Stimulated activated CD8-positive, alpha-beta memory T cell treated with anti-CD3 and anti-CD28 coated beads, Interleukin-15, amount 100 ng/mL, for 1 hour (primary cell): ENCODE results near the gene FOXP4.

Source experiments
- DNase-seq: peaks from one replicate; pipeline ENCODE4 v3.0.0-alpha.2; 2020; ENCODE audit warnings: low read depth

FOXP4 gene

DNA sequence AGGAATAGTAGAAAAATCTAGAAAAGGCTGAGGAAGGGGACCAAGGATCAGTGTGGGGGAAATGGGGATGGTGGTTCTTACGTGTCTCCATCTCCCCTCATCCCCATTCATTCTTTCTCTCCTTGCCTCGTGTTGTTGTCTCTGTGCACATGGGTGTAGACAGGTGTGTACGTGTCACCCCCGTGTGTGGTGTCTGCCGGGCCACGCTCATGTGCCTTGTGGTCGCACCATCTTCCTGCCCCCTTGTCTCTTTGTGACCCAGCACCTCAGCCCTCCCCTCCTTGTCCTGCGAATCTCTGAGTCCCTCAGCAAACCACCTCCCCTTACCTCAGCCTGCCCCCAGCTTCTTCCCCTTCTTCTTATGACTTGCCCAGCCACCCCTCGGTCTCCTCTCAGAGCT, 39.4 kb downstream of the FOXP4 start:
- DNase-seq: no peak

DNA sequence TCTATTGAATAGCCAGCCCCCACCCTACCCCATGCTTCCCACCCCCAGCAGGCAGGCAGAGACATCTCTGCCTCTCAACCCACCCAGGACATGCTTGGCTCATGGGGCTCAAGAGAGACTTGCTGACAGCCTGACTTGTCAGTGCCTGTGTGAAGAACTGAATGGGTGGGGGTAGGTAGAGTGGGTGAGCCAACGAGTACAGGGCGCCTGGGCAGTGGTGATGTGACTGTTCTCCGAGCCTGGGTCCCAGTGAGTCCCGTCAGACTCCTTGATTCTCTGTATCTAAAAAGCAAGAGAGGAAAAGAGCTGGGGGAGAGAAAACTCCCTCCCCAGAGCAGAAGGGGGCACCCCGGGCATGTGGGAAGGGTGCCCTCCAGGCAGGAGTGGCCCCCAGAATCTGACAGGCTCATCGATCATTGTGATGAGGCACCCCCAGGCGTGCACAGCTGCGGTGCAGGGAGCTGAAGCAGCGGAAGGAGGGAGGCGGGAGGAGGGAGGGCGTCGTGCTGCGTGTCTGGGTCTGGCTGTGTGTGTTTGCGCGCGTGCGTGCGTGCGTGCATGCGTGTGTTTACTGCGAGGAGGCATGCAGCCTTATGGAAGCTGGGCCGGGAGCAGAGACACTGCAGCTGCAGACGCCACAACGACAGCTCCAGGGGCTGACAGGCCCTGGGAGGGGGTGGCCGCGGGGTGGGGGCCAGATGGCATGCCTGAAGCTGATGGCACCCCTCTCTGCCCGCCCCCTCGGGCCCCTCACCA, 40.2 kb downstream of the FOXP4 start:
- no peak for DNase-seq

DNA sequence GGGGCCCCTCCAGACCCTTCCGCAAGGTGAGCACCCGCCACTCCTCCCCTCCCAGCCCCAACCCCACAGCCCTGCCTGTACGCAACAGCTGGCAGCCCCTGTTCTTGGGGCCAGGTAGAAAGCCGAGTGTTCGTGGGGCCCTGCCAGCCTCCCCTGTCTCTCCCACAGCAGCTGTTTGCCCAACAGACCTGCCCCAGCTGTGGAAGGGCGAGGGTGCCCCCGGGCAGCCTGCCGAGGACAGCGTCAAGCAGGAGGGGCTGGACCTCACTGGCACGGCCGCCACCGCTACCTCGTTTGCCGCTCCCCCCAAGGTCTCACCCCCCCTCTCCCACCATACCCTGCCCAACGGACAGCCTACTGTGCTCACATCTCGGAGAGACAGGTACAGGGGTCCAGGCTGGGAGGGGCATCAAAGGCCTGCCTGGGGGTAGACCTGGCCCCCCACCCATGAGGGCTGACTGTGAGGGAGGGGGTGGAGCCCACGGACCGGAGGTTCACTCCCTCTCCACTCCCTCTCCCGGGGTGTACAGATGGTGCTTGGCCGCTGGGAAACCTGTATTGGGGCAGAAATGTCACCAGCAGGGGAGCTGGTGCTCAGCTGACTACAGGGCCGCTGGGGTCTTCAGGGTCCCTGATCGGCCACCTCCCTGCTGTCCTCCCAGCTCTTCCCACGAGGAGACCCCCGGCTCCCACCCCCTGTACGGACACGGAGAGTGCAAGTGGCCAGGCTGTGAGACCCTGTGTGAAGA, 41.1 kb downstream of the FOXP4 start:
- no peak for DNase-seq

DNA sequence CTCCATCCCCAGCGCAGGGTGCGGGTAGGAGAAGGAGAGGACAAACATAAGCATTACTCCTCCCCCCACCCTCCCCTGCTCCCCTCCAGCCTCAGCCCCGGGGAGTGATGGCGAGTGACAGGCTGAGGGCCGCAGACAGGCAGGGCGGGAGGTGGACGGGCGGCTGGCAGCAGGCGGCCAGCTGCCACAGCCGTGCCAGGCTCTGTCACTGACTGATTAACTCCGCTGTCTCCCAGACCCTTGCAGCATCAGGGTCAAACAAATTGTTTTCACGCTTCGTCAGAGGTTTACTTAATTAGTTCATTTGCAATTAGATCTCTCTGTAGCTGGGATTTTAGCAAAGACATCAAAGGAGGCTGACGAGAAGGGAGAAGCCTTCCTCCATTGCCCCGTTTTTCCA, 41.9 kb downstream of the FOXP4 start:
- no peak for DNase-seq

DNA sequence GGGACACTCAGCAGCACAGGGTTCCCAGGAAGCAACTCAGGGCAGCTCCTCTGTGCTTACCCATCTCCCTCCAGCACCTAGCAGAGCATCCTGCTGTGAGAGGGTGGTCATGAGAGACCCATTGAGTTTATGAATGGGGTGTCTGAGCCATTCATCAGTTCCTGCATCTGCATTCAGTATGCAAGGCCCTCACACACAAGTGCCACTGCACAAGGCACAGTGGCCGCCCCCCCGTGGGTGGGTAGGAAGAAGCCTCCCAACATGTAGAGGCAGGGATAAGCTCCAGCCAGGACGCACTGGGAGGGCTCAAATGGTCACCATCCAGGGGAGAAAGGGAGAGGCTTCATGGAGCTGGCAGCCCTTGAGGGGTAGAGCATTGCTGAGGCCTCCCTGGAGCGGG, 43.0 kb downstream of the FOXP4 start:
- no peak for DNase-seq

DNA sequence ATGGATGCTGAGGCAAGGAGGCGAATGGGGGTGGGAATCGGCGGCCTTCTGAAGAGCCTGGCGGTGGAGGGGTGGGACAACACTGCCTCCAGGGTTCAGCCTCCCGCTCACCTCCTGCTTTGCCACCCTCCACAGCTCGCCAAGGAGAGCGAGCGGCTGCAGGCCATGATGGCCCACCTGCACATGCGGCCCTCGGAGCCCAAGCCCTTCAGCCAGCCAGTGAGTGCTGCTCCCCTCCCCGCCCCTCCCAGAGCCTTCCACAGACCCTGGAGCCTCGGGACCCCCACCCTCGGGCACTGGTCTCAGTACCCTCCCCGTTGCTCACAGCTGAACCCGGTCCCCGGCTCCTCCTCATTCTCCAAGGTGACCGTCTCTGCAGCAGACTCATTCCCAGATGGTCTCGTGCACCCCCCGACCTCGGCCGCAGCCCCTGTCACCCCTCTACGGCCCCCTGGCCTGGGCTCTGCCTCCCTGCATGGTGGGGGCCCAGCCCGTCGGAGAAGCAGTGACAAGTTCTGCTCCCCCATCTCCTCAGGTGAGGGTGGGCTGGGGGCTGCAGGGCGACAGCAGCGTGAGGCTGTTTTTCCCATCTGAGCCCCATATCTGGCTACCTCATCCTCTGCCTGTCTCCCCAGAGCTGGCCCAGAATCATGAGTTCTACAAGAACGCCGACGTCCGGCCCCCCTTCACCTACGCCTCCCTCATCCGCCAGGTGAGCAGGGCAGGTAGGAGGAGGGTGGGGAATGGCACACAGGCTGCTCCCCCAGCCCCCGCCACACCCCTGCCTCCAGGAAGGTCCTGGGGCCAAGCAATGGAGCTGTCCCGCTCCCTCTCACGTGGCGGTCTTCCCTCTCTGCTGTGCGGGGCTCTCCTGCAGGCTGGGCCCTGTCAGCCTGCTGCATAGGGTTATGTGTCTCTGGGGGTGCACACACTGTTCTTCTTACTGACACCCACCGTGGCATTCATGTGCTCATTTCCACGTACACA, 43.7 kb downstream of the FOXP4 start:
- no peak for DNase-seq

DNA sequence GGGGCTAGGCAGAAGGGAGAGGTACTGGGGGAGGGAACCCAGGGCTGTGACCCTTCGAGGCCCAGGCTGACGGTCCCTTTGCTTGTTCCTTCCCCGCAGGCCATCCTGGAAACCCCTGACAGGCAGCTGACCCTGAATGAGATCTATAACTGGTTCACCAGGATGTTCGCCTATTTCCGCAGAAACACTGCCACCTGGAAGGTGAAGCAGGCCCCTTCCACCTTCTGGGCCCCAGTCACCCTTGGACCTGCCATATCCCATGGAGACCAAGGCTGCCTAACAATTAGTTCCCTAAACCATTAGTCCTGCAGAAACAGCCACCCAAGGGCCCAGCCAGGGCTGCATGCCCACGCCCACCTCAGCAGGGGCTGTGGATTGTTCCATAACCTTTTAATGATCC, 44.9 kb downstream of the FOXP4 start:
- no peak for DNase-seq

DNA sequence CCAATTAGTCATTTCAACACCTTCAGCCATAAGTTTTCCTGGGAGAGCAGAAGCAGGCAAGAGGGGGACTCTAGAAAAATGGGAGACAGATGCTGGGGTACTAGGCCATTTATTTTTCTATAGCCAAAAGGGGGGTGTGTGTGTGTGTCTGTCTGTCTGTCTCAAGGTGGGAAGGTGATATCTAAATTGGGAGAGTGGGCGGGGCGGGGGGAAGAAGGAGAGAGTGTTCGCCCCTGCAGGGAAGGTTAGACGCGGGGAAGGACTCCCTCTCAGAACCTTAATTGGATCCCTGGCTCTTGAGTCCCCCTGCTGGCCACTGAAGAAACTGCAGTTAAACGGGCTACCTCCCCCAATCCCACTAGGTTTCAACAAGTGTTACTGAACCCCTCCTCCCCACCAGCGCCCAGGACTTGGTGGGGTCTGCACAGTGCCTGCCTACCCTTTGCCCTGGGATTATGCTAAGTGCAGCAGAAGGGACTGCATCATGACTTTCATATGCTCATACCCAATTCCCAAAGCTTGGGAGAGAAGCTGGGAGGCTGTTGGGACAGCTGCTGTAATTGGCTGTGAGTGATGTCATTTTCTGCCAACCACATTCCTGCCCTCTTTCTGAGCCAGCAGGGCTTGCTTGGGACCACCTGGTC, 45.8 kb downstream of the FOXP4 start:
- peak; percentile 76 for DNase-seq

DNA sequence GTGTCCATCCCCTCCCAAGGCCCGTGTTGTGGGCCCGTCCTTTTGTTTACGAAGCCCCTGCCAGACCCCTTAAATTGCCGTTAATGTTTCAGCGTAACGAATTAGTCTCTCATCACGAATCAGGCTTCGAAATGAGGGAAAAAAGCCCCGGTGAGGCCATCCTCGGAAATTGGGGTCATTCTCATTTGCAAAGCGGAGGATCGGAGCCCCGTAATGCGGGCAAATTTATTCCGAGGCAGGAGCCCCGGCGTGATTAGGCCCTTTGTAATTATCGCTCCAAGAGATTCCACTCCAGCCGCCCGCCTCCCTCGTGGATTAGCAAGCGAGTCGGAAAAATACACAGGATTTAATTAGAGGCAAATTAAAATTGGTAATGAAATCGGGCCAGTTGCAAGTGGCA, 47.2 kb downstream of the FOXP4 start:
- DNase-seq: no peak

DNA sequence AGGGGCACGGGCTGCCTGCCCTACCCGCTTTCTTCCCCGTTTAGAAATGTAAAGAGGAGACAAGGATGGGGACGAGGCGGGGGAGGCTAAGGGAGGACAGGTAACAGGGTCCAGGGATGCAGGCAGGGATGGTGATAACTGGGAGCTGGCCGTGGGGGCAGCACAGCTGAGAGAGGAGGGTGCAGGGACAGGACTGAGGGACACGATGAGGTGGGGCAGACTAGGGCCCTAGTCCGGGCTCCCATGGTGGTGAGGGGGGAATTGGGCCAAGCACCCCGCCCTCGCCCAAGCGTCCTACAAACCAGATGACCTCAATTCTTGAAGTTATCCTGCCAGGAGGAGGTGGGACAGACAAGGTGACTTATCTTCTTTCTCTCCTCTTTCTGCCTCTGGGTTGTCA, 47.7 kb downstream of the FOXP4 start:
- DNase-seq: no peak

DNA sequence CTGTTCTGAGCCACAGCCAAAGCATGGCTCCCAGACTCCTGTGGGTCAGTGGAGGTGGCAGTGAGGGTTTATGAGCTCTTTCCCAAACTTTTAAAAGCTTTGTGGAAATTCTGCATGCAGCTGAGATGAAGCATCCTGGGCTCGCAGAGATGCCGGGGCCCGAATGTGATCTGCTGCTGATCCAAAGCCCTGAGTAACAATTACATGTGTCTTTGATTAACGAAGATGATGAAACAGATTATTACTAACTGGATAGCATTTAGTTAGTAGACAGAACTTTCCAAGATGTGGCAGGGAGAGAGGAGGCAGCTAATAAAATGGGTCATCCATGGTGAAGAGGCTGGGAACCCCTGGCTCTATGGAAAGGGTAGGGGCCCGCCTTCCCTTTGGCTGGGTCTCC, 48.1 kb downstream of the FOXP4 start:
- no peak for DNase-seq

DNA sequence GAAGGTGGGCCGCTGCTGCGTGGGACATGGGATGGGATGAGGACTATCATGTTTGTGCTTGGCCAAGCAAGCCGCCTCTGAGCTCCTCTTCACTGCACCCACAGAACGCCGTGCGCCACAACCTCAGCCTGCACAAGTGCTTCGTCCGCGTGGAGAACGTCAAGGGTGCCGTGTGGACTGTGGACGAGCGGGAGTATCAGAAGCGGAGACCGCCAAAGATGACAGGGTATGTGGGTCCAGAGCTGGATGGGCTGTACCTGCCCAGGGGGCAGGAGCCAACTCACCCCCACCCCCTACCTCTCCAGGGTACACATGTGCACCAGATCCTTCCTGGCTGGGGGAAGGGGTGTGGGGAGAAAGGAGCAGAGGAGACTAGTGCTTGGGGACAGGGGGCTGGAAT, 48.6 kb downstream of the FOXP4 start:
- no peak for DNase-seq

DNA sequence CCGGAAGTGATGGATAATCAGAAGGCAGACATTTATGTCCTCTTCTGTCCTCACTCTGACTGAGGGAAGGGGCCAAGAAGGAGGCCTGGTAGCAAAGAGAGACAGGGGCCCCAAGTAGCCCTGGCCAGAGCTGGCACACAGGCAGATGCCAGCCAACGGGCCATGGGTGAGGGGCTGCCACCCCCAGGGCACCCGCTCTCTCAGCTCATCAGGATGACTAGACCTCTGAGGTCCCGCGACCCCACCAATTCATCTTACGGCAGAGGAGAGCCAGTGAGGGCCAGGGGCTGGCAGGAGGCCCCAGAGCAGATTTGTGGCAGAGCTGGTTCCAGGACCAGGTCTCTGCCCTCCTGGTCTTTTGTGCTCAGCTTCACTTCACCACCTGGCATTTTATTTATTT, 49.0 kb downstream of the FOXP4 start:
- no peak for DNase-seq

DNA sequence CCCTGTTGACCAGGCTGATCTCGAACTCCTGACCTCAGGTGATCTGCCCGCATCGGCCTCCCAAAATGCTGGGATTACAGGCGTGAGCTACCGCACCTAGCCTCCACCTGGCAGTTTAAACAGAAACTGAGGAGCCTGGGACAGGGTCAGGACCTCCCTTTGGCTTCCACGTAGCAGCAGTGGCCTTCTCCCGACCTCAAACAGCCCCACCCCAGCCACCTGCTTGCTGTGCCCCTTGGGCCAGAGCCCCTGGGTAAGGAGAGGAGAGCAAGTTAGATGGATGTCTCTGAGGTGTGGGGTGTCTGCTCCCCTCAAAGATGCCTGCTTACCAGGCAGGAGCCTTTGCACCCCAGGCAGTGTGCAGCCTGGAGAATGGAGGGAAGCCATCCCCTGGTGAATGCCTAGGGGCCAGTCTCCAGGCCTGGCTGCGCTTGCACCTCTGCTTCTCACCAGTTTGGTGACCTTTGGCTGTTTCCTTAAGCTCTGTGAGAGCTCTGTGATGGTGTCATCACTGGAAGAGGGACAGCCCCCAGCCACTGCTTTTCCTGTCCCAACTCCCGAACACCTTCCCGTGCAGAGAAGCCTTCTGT, 50.0 kb downstream of the FOXP4 start:
- no peak for DNase-seq

DNA sequence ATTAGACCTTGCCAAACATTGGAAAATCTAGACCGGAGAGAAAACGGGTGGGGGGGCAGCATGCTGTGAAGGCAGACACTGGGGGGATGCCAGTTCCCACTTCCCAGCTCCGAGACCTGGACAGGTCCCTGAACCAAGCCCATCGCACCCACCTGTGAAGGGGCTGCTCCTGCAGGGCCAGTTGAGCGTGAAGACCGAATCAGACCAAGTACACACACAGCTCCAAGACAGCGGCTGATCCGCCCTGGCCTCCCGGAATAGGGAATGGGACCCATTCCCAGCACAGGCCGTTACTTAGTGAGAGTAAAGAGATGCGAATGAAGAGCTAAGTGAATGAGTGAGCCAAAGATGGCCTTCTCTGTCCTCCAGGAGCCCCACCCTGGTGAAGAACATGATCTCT, 50.6 kb downstream of the FOXP4 start:
- DNase-seq: no peak

DNA sequence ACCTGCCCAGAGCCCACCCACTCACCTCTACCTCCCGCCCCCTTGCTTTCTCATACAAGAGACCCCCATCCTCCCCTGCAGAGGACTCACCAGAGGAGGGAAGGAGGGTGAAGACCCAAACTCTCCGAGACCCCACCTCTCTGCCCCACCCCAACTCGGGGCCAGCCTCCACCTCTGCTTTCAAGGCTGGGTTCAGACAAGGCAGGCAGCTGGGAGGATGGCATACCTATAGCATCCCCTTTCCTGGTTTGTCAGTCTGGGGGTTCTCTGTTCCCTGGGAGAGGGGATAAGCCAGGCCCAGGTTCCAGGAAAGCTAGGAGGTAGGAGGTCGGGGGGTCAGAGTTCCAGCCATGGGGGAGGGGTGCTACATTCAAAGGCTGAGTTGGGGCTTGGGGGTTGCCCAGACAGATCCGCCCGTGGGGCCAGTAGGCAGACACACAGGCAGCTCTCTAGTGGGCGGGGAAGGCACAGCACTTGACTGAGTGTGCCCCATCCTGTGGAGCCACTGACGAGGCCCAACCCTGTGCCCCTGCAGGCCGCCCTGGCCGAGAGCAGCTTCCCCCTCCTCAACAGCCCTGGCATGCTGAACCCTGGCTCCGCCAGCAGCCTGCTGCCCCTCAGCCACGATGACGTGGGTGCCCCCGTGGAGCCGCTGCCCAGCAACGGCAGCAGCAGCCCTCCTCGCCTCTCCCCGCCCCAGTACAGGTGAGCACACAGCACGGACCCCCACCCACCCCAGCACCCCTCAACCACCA, 51.2 kb downstream of the FOXP4 start:
- DNase-seq: no peak

DNA sequence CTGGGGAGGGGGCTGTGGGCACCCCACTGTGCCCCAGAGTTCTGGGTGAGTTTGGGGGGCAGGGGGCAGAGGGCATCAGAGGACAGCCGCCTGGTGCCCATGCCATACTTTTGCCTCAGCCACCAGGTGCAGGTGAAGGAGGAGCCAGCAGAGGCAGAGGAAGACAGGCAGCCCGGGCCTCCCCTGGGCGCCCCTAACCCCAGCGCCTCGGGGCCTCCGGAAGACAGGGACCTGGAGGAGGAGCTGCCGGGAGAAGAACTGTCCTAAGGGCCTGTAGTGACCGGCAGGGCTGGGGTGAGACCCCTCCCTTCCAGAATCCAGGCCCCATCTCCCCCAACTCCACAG, 52.5 kb downstream of the FOXP4 start:
- no peak for DNase-seq

DNA sequence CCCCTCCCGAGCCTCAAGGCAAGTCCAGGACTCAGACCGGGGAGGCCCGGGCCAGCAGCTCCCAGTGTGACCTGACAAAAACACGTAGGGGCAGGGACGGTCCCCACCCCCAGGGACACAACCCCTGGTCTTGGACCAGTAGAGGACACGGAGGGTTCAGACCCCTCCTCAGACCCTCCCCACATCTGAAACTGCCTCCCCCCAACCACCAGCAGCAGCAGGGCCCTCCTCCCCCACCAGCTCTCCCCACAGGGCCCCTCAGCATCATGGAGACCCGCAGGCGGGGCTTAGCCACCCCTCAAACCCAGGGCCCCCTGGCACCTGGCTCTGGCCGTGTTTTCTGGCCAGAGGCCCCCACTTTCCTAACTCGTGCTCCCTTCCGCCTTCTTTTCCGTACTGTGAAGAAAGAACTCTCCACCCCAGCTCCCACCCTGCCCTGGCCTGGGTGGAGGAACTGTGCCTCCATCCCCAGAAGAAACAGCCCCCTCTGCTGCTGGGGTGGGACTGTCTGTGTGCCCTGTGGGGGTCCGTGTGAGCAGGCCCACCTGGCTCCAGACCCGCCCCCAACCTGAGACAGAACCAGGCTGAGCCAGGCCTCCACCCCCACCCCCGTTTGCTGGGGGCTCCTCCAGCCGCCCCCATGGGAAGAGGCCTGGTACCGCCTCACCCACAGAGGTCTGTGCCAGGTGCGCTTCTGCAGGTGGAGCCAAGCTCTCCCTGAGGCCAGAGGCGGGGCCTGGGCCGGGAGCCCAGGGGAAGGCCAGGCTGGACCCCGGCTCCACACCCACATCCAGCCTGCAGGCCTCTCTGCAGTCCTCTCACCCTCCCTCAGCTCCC, 53.1 kb downstream of the FOXP4 start:
- no peak for DNase-seq

DNA sequence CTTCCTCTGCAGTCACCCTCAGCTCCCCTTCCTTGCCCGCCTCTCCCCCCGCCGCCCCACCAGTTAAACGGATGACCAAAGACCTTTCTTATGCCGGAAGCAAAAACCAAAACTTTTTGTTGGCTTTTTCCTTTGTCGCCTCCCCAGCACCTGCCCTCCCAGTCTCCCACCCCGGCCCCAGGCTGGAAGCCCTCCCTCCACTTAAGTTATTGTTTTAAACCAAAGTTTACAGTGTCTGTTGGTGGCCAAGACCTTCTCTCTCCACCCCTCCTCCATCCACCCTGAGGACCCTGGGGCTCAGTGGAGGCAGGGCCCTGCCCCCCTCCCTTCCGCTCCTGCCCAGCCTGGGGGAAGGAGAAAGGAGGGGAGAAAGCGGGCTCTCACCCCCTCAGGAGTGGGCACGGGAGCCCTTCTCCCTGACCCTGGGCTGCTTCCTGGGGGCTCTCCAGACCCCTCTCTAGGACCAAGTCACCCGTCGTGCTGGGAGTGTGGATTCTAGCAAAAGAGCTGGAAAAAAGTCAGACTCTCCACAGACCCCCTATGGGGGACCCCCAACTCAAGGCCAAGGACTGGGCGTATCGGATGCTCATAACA, 53.8 kb downstream of the FOXP4 start:
- DNase-seq: no peak
